GM19468 (cell line): ENCODE data around the gene CDH23.

Experiments
- ATAC-seq: cut with Tn5 transposase; IDR thresholded peaks from one replicate; pipeline ENCODE4 v1.9.1; 2021; ENCODE audit warnings: mild to moderate bottlenecking, moderate library complexity, moderate number of reproducible peaks; ENCODE audit not compliant: unreplicated experiment; ENCODE audit errors: extremely low read depth

The CDH23 gene

GRCh38 chr10:71525721-71526120 is 129.0 kb downstream of the CDH23 start:
- ATAC-seq: no peak

GRCh38 chr10:71526653-71527052 is 129.9 kb downstream of the CDH23 start:
- no peak for ATAC-seq

- ATAC-seq: no peak
Observed at GRCh38 chr10:71527135-71527534, 130.4 kb downstream of the CDH23 start.

GRCh38 chr10:71528371-71529206 is 131.9 kb downstream of the CDH23 start:
- ATAC-seq: no peak

GRCh38 chr10:71529207-71529827 is 132.6 kb downstream of the CDH23 start:
- ATAC-seq: no peak

- no peak for ATAC-seq
Observed at GRCh38 chr10:71530781-71531180, 134.1 kb downstream of the CDH23 start.

GRCh38 chr10:71531485-71532446 is 135.0 kb downstream of the CDH23 start:
- no peak for ATAC-seq

GRCh38 chr10:71532878-71533277 is 136.2 kb downstream of the CDH23 start:
- no peak for ATAC-seq

GRCh38 chr10:71533936-71534335 is 137.2 kb downstream of the CDH23 start:
- no peak for ATAC-seq

- ATAC-seq: no peak
Observed at GRCh38 chr10:71534568-71535194, 138.0 kb downstream of the CDH23 start.

GRCh38 chr10:71536332-71536731 is 139.6 kb downstream of the CDH23 start:
- ATAC-seq: no peak

GRCh38 chr10:71537125-71537524 is 140.4 kb downstream of the CDH23 start:
- no peak for ATAC-seq

GRCh38 chr10:71537681-71538080 is 141.0 kb downstream of the CDH23 start:
- no peak for ATAC-seq

- ATAC-seq: no peak
Observed at GRCh38 chr10:71538608-71539260, 142.0 kb downstream of the CDH23 start.

GRCh38 chr10:71539442-71540118 is 142.9 kb downstream of the CDH23 start:
- ATAC-seq: no peak

- no peak for ATAC-seq
Observed at GRCh38 chr10:71542478-71542877, 145.8 kb downstream of the CDH23 start.

GRCh38 chr10:71543608-71544170 is 147.0 kb downstream of the CDH23 start:
- ATAC-seq: no peak

GRCh38 chr10:71545001-71545400 is 148.3 kb downstream of the CDH23 start:
- ATAC-seq: no peak

- no peak for ATAC-seq
Observed at GRCh38 chr10:71546220-71546619, 149.5 kb downstream of the CDH23 start.
